H1 (cell line): Measurements from ENCODE around the gene SCAF1. TPM values are rescaled to one million over a fixed set of nuclear protein-coding genes. Genes with fewer than 3 reads are reported as not detected.

Source experiments
- CTCF ChIA-PET: fragments of 300-600 bp; sonication (Branson Sonifier 250); formaldehyde crosslinking; loops from one replicate; lab custom pipeline; 2021; ENCODE audit not compliant: partially characterized antibody; lab: Charles Lee
- POLR2A ChIA-PET: fragments of 300-600 bp; sonication (Branson Sonifier 250); formaldehyde crosslinking; loops from one replicate; lab custom pipeline; 2021; ENCODE audit warnings: inconsistent platforms; ENCODE audit not compliant: partially characterized antibody; lab: Charles Lee
- DNase-seq, 2 experiments: peaks; one replicate each; pipeline versions ENCODE4 v3.0.0 to v3.0.0-alpha.2; 2010 to 2022; ENCODE audit warnings: low spot score in 2 of 2, low read depth in 1 of 2, mixed read lengths in 1 of 2
- FAIRE-seq: peaks from 2 replicates; lab custom pipeline; 2011; peaks lifted over from hg19 to GRCh38; lab: Jason Lieb, UNC
- H2AFZ ChIP-seq: 2 replicates; pipeline ENCODE4 v1.8.1; 2012; ENCODE audit warnings: low read length, inconsistent platforms
- H2AK5ac ChIP-seq: 2 replicates; pipeline ENCODE4 v1.6.1; 2013; ENCODE audit warnings: low read depth, low read length
- H2BK120ac ChIP-seq: replicated peaks from 2 replicates; pipeline ENCODE3; 2013; ENCODE audit warnings: low read depth, low read length, inconsistent platforms
- H2BK12ac ChIP-seq: 2 replicates; pipeline ENCODE4 v1.6.1; 2013; ENCODE audit warnings: low read depth, low read length
- H2BK15ac ChIP-seq: 2 replicates; pipeline ENCODE4 v1.6.1; 2013; ENCODE audit warnings: low read length
- H2BK20ac ChIP-seq: 2 replicates; pipeline ENCODE4 v1.6.1; 2013; ENCODE audit warnings: low read length
- H2BK5ac ChIP-seq: 2 replicates; pipeline ENCODE4 v1.6.1; 2013; ENCODE audit warnings: low read depth, low read length
- H3K14ac ChIP-seq: 2 replicates; pipeline ENCODE4 v1.6.1; 2013; ENCODE audit warnings: inconsistent platforms; ENCODE audit not compliant: insufficient read length
- H3K18ac ChIP-seq: 2 replicates; pipeline ENCODE4 v1.6.1; 2013; ENCODE audit warnings: low read length; ENCODE audit errors: extremely low read depth
- H3K23ac ChIP-seq: 2 replicates; pipeline ENCODE4 v1.6.1; 2013; ENCODE audit warnings: inconsistent platforms; ENCODE audit not compliant: insufficient read length
- H3K23me2 ChIP-seq: 2 replicates; pipeline ENCODE4 v1.6.1; 2013; ENCODE audit warnings: low read depth, low read length
- H3K27ac ChIP-seq: 2 replicates; pipeline ENCODE4 v1.6.1; 2011; ENCODE audit warnings: low read depth, low read length, inconsistent platforms
- H3K27me3 ChIP-seq, 4 experiments: replicated peaks in 1 of 4; 1 replicate in 1 of 4; 2 replicates in 3 of 4; pipeline versions ENCODE4 v1.6.1 to v1.8.1; 2011 to 2013; ENCODE audit warnings: low read length in 3 of 4, mild to moderate bottlenecking in 3 of 4, inconsistent platforms in 2 of 4, mixed read lengths in 2 of 4, moderate library complexity in 1 of 4; ENCODE audit not compliant: control insufficient read depth in 3 of 4, insufficient read depth in 3 of 4; ENCODE audit errors: extremely low read depth in 1 of 4
- H3K36me3 ChIP-seq, 4 experiments: 2 replicates each; pipeline versions ENCODE4 v1.6.1 to v1.8.1; 2011 to 2013; ENCODE audit warnings: mild to moderate bottlenecking in 4 of 4, low read length in 3 of 4, moderate library complexity in 2 of 4, control low read depth in 1 of 4, inconsistent platforms in 1 of 4; ENCODE audit not compliant: insufficient read depth in 4 of 4, control insufficient read depth in 2 of 4
- H3K4ac ChIP-seq: replicated peaks from 2 replicates; pipeline ENCODE3; 2013; ENCODE audit warnings: low read length, low read depth, mixed read lengths, inconsistent platforms; ENCODE audit not compliant: insufficient read length
- H3K4me1 ChIP-seq, 4 experiments: replicated peaks in 1 of 4; 1 replicate in 1 of 4; 2 replicates in 3 of 4; pipeline versions ENCODE4 v1.6.1 to v1.8.1; 2011 to 2013; ENCODE audit warnings: low read length in 3 of 4, inconsistent platforms in 2 of 4, mixed read lengths in 1 of 4; ENCODE audit not compliant: insufficient read depth in 4 of 4, control insufficient read depth in 3 of 4
- H3K4me2 ChIP-seq, 2 experiments: 2 replicates each; pipeline versions ENCODE4 v1.6.1 to v1.8.1; 2011 to 2013; ENCODE audit warnings: low read depth in 2 of 2, low read length in 2 of 2, control low read depth in 1 of 2, inconsistent platforms in 1 of 2, mild to moderate bottlenecking in 1 of 2; ENCODE audit not compliant: insufficient read depth in 1 of 2
- H3K4me3 ChIP-seq, 4 experiments: fragments of 200-600, 300-600 bp in 1 of 4; sonication (generic), shearing (Covaris generic), sonication (Bioruptor Twin) in 1 of 4; 2 replicates each; pipeline versions ENCODE4 v1.5.1 to v1.8.1; 2011 to 2016; ENCODE audit warnings: low read length in 4 of 4, low read depth in 3 of 4, control low read depth in 2 of 4, inconsistent platforms in 2 of 4, mild to moderate bottlenecking in 2 of 4, mixed read lengths in 1 of 4, moderate library complexity in 1 of 4; ENCODE audit not compliant: insufficient read depth in 2 of 4; ENCODE audit errors: extremely low read depth in 1 of 4
- H3K56ac ChIP-seq: replicated peaks from 2 replicates; pipeline ENCODE3; 2013; ENCODE audit warnings: low read depth, mild to moderate bottlenecking, mixed read lengths, low read length, inconsistent platforms; ENCODE audit not compliant: insufficient read length
- H3K79me1 ChIP-seq: 2 replicates; pipeline ENCODE4 v1.6.1; 2013; ENCODE audit warnings: low read depth, low read length, control low read depth
- H3K79me2 ChIP-seq, 2 experiments: 2 replicates each; pipeline versions ENCODE4 v1.6.1 to v1.8.1; 2012 to 2013; ENCODE audit warnings: low read length in 2 of 2, mild to moderate bottlenecking in 2 of 2, inconsistent platforms in 1 of 2; ENCODE audit not compliant: insufficient read depth in 2 of 2, control insufficient read depth in 1 of 2
- H3K9ac ChIP-seq, 4 experiments: replicated peaks in 1 of 4; 1 replicate in 1 of 4; 2 replicates in 3 of 4; pipeline versions ENCODE4 v1.6.1 to v1.8.1; 2011 to 2013; ENCODE audit warnings: low read depth in 3 of 4, low read length in 3 of 4, control low read depth in 2 of 4, mild to moderate bottlenecking in 2 of 4, moderate library complexity in 2 of 4, inconsistent platforms in 1 of 4; ENCODE audit errors: extremely low read depth in 1 of 4
- H3K9me3 ChIP-seq, 2 experiments: 2 replicates each; pipeline versions ENCODE4 v1.6.1 to v1.8.1; 2012 to 2013; ENCODE audit warnings: mild to moderate bottlenecking in 2 of 2, moderate library complexity in 2 of 2, control low read depth in 1 of 2, inconsistent platforms in 1 of 2, low read depth in 1 of 2, low read length in 1 of 2, mixed read lengths in 1 of 2; ENCODE audit not compliant: insufficient read depth in 2 of 2
- H4K20me1 ChIP-seq, 2 experiments: replicated peaks in 1 of 2; 2 replicates each; pipeline versions ENCODE3 to v1.8.1; 2011 to 2013; ENCODE audit warnings: inconsistent platforms in 2 of 2, low read length in 2 of 2, mild to moderate bottlenecking in 1 of 2; ENCODE audit not compliant: insufficient read depth in 2 of 2, control insufficient read depth in 1 of 2
- H4K5ac ChIP-seq: 2 replicates; pipeline ENCODE4 v1.6.1; 2013; ENCODE audit warnings: low read length, low read depth, mixed read lengths, inconsistent platforms; ENCODE audit not compliant: insufficient read length
- H4K8ac ChIP-seq: 2 replicates; pipeline ENCODE4 v1.8.0; 2013; ENCODE audit warnings: mild to moderate bottlenecking, moderate library complexity, low read length, inconsistent platforms; ENCODE audit not compliant: insufficient read depth; ENCODE audit errors: extremely low read depth
- H4K91ac ChIP-seq: replicated peaks from 2 replicates; pipeline ENCODE3; 2013; ENCODE audit warnings: low read length, mixed read lengths, inconsistent platforms; ENCODE audit not compliant: insufficient read length
- BCL11A ChIP-seq, 2 experiments: IDR thresholded peaks; one replicate each; pipeline ENCODE4 v1.6.1; 2011; ENCODE audit warnings: low read depth in 2 of 2, low read length in 2 of 2, mild to moderate bottlenecking in 2 of 2
- CEBPB ChIP-seq: IDR thresholded peaks from 2 replicates; pipeline ENCODE4 v1.6.1; 2012; ENCODE audit warnings: low read depth, low read length
- CHD1 ChIP-seq: IDR thresholded peaks from 2 replicates; pipeline ENCODE4 v1.6.1; 2012; ENCODE audit warnings: low read depth, low read length, improper control_type of control experiment
- GTF2F1 ChIP-seq: IDR thresholded peaks from 2 replicates; pipeline ENCODE4 v1.6.1; 2012; ENCODE audit warnings: low read depth, low read length, improper control_type of control experiment, borderline replicate concordance
- NRF1 ChIP-seq: IDR thresholded peaks from 2 replicates; pipeline ENCODE4 v1.6.1; 2011; ENCODE audit warnings: mild to moderate bottlenecking, low read depth, low read length, improper control_type of control experiment
- POLR2AphosphoS5 ChIP-seq: IDR thresholded peaks from 2 replicates; pipeline ENCODE4 v1.6.1; 2011; ENCODE audit warnings: low read depth, low read length
- RAD21 ChIP-seq, 2 experiments: IDR thresholded peaks in 1 of 2; conservative IDR thresholded peaks in 1 of 2; 2 replicates each; pipeline ENCODE4 v1.6.1; 2011; ENCODE audit warnings: low read depth in 2 of 2, low read length in 2 of 2, improper control_type of control experiment in 1 of 2, inconsistent platforms in 1 of 2, mild to moderate bottlenecking in 1 of 2, moderate library complexity in 1 of 2
- RBBP5 ChIP-seq: IDR thresholded peaks from 2 replicates; pipeline ENCODE4 v1.7.1; 2012; ENCODE audit warnings: low read depth, mild to moderate bottlenecking, inconsistent platforms, low read length, moderate library complexity, borderline replicate concordance
- RFX5 ChIP-seq: IDR thresholded peaks from 2 replicates; pipeline ENCODE4 v1.6.1; 2011; ENCODE audit warnings: low read depth, low read length, improper control_type of control experiment, borderline replicate concordance
- SIN3A ChIP-seq, 2 experiments: IDR thresholded peaks in 1 of 2; conservative IDR thresholded peaks in 1 of 2; 2 replicates each; pipeline ENCODE4 v1.6.1; 2011 to 2012; ENCODE audit warnings: low read length in 2 of 2, improper control_type of control experiment in 1 of 2, low read depth in 1 of 2, mild to moderate bottlenecking in 1 of 2
- SUZ12 ChIP-seq: fragments of 200-600 bp; sonication (generic); IDR thresholded peaks from 2 replicates; pipeline ENCODE4 v1.6.1; 2012; ENCODE audit warnings: mild to moderate bottlenecking, inconsistent platforms, low read length, moderate library complexity, mixed read lengths
- TAF1 ChIP-seq: IDR thresholded peaks from 2 replicates; pipeline ENCODE4 v1.6.1; 2011; ENCODE audit warnings: mild to moderate bottlenecking, low read depth, low read length
- TBP ChIP-seq: IDR thresholded peaks from 2 replicates; pipeline ENCODE4 v1.6.1; 2011; ENCODE audit warnings: low read depth, low read length, improper control_type of control experiment
- ZNF274 ChIP-seq: IDR thresholded peaks from 2 replicates; pipeline ENCODE4 v1.7.0; 2012; ENCODE audit warnings: low read length, borderline replicate concordance; ENCODE audit errors: extremely low read depth
- WGBS, 2 experiments: shearing (Covaris generic) in 1 of 2; methylation state at CpG; one replicate each; pipeline versions ENCODE4 v1.1.6 to v1.1.7; 2013 to 2015; ENCODE audit warnings: low lambda C conversion rate in 2 of 2, mixed read lengths in 2 of 2, inconsistent platforms in 1 of 2, low coverage in 1 of 2, missing lambda C conversion rate in 1 of 2; ENCODE audit not compliant: insufficient replicate concordance in 2 of 2, insufficient coverage in 1 of 2, insufficient read length in 1 of 2; ENCODE audit errors: extremely low coverage in 1 of 2, missing lambda C conversion rate in 1 of 2; 5-methylcytosine and 5-hydroxymethylcytosine counted together
- polyA plus RNA-seq, 7 experiments: library from polyadenylated mRNA; depleted of rRNA in 3 of 7; stranded (reverse) in 5 of 7; unstranded in 2 of 7; fragments of >200 nt in 5 of 7; fragments of 200-250 nt in 2 of 7; gene quantifications; 1 replicate in 5 of 7; 2 replicates in 1 of 7; 4 replicates in 1 of 7; pipeline versions ENCODE4 v1.2.1 to v1.2.3, GENCODE V29; 2011 to 2013; ENCODE audit warnings: missing spikeins in 2 of 7, mixed read lengths in 2 of 7
- total RNA-seq: library from RNA; stranded (reverse); fragmentation: NEBNext Ultra II Directional; extraction: Animal tissue kit (Norgen Biotek cat#: 25700); gene quantifications from 2 replicates; pipeline ENCODE4 v1.2.1, GENCODE V29; 2021

The SCAF1 gene
- total and polyA plus RNA-seq, 2 of the 8 experiments (the other 6 are each of a cell fraction or from before 2014, with no cell fraction given), result 9.7 to 81.7 TPM

DNA sequence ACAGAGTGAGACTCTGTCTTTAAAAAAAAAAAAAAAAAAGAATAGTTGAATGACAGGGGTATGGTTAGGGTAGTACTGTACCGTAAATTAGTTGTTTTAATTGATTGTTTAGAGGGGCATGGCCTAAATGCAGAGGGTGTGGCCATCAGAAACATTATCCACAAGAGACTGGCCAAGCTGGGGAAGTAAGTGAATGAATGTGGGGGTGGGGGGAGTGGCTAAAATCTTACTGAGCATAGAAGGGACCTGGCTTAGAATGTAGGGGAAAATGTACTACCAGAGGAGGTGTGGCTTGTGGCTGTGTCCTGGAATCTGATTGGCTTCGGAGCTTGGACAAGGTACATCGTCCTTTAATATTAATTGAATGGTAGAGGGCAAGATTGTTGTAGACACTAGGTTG lies 27.5 kb downstream of the SCAF1 start:
- TF ChIP-seq CHD1, result no peak
- no peak for TF ChIP-seq BCL11A (IDR thresholded peaks at IDR 0.05; ENCODE audit: low read depth in 2 of 2, low read length in 2 of 2)
- TF ChIP-seq POLR2AphosphoS5, result no peak
- no peak for TF ChIP-seq CEBPB
- TF ChIP-seq RFX5, result no peak
- TF ChIP-seq RAD21 (IDR thresholded peaks at IDR 0.05 in 1 of 2, conservative IDR thresholded peaks at IDR 0.05 in 1 of 2; ENCODE audit: low read depth in 2 of 2, low read length in 2 of 2), result no peak
- TF ChIP-seq TAF1, result no peak
- TF ChIP-seq SIN3A (conservative IDR thresholded peaks at IDR 0.05 in 1 of 2, IDR thresholded peaks at IDR 0.05 in 1 of 2; ENCODE audit: low read depth in 1 of 2, low read length in 2 of 2), result no peak
- TF ChIP-seq SUZ12, result no peak
- TF ChIP-seq ZNF274, result no peak
- TF ChIP-seq NRF1, result no peak
- no peak for TF ChIP-seq TBP
- no peak for TF ChIP-seq RBBP5
- no peak for TF ChIP-seq GTF2F1
- Histone ChIP-seq H3K9me3 (no peaks in the 10 kb centered on the region), H3K4me1 (peaks cover 0 to 9% (median 3%) of the 10 kb centered on the region in 4 experiments; a peak in 4 of 7 replicates), H3K23me2 (peaks cover 12% of the 10 kb centered on the region), H3K4ac (no peak overlapping the region), H2BK15ac (no peak overlapping the region), H4K8ac (no peak overlapping the region), H3K18ac (no peak overlapping the region), H3K79me2 (peaks cover 5 to 25% of the 10 kb centered on the region in 2 experiments; a peak in 2 of 4 replicates), H3K27ac (no peak overlapping the region), H4K91ac (no peak overlapping the region), H3K36me3 (peaks cover 2 to 21% (median 9%) of the 10 kb centered on the region in 4 experiments; a peak in 7 of 8 replicates), H3K4me3 (no peak overlapping the region), H3K56ac (no peak overlapping the region), H3K9ac (no peak overlapping the region), H3K4me2 (no peak overlapping the region), H2BK12ac (no peak overlapping the region), H4K5ac (no peak overlapping the region), H2BK120ac (no peak overlapping the region), H3K14ac (no peak overlapping the region), H4K20me1 (peaks cover 0 to 3% of the 10 kb centered on the region in 2 experiments), H3K23ac (no peak overlapping the region), H3K27me3 (no peaks in the 10 kb centered on the region), H2AK5ac (no peak overlapping the region), H2BK20ac (no peak overlapping the region), H2AFZ (no peak overlapping the region), H2BK5ac (no peak overlapping the region), H3K79me1 (no peaks in the 10 kb centered on the region; the same call in none of the 2 replicates)
- DNase-seq (no peak), FAIRE-seq (no peak)
- ChIA-PET POLR2A (interaction anchor here (1.0 to 18.0 kb wide), 7 partner anchors 4 to 72 kb away, joined by 3 to 275 read pairs (median 6); partner anchors contain the start of genes ADM5, BCL2L12, CPT1C and IRF3), CTCF (interaction anchor here (0.6 to 7.4 kb wide), 7 partner anchors 9 to 99 kb away, joined by 3 to 39 read pairs (median 7); no protein-coding TSS in a partner anchor)
- WGBS, 2 experiments, result 96% methylated on average over 3 of the region's 3 CpGs; no CpG with 5 or more reads in 1 of the 2 experiments
